Breast epithelium (tissue), 3 donors: ENCODE data around the gene LDB1.

Experiments used
- POLR2A ChIP-seq: fragments of 450-650 bp; IDR thresholded peaks from one replicate; pipeline ENCODE4 v1.6.1; 2016; ENCODE audit warnings: antibody characterized with exemption, mild to moderate bottlenecking, moderate library complexity
- POLR2AphosphoS5 ChIP-seq, 3 donors: sonication (generic); formaldehyde crosslinking; IDR thresholded peaks; one replicate each; pipeline ENCODE4 v1.6.1; 2017; ENCODE audit warnings: antibody characterized with exemption in 3 of 3
- TF ChIP-seq, protein P1 (sequence below), 3 donors: fragments of 450-650 bp; IDR thresholded peaks; one replicate each; pipeline ENCODE4 v1.5.1; 2016 to 2017; ENCODE audit warnings: antibody characterized with exemption in 3 of 3, mild to moderate bottlenecking in 3 of 3, moderate library complexity in 3 of 3

DNA sequence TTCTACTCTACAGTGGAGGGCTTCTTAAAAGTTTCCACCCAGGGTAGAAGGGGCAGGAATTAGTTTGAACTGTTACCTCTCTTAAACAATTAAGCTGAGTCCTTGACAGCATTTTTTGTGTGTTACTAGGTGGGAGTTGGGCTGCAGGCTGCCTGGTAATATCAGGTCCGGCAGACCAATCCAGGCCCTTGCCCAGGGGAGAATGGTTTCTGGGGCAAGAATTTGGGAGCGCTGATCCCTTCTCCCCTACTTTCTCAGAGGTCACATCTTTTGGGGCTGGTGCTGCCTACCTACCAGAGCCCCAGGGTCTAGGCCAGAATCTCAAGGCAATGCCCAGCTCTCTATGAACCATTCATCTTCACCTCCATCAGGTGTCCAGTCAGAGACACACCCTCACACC is 14.2 kb upstream of the LDB1 start:
- TF ChIP-seq, protein P1, sequence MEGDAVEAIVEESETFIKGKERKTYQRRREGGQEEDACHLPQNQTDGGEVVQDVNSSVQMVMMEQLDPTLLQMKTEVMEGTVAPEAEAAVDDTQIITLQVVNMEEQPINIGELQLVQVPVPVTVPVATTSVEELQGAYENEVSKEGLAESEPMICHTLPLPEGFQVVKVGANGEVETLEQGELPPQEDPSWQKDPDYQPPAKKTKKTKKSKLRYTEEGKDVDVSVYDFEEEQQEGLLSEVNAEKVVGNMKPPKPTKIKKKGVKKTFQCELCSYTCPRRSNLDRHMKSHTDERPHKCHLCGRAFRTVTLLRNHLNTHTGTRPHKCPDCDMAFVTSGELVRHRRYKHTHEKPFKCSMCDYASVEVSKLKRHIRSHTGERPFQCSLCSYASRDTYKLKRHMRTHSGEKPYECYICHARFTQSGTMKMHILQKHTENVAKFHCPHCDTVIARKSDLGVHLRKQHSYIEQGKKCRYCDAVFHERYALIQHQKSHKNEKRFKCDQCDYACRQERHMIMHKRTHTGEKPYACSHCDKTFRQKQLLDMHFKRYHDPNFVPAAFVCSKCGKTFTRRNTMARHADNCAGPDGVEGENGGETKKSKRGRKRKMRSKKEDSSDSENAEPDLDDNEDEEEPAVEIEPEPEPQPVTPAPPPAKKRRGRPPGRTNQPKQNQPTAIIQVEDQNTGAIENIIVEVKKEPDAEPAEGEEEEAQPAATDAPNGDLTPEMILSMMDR (IDR thresholded peaks at IDR 0.05), result no peak
- no peak for TF ChIP-seq POLR2AphosphoS5 (IDR thresholded peaks at IDR 0.05)
- TF ChIP-seq POLR2A, result no peak
